GM19438 (cell line): ENCODE results near the gene ABCB6.
"Not testable (repeated sequence)": the region's sequence is repeated elsewhere in the genome, so short reads cannot be mapped to it uniquely, and the experiment has no call there.

Experiments used
- ATAC-seq: cut with Tn5 transposase; IDR thresholded peaks from one replicate; pipeline ENCODE4 v1.9.1; 2021; ENCODE audit warnings: low read depth; ENCODE audit not compliant: unreplicated experiment

The ABCB6 gene

DNA sequence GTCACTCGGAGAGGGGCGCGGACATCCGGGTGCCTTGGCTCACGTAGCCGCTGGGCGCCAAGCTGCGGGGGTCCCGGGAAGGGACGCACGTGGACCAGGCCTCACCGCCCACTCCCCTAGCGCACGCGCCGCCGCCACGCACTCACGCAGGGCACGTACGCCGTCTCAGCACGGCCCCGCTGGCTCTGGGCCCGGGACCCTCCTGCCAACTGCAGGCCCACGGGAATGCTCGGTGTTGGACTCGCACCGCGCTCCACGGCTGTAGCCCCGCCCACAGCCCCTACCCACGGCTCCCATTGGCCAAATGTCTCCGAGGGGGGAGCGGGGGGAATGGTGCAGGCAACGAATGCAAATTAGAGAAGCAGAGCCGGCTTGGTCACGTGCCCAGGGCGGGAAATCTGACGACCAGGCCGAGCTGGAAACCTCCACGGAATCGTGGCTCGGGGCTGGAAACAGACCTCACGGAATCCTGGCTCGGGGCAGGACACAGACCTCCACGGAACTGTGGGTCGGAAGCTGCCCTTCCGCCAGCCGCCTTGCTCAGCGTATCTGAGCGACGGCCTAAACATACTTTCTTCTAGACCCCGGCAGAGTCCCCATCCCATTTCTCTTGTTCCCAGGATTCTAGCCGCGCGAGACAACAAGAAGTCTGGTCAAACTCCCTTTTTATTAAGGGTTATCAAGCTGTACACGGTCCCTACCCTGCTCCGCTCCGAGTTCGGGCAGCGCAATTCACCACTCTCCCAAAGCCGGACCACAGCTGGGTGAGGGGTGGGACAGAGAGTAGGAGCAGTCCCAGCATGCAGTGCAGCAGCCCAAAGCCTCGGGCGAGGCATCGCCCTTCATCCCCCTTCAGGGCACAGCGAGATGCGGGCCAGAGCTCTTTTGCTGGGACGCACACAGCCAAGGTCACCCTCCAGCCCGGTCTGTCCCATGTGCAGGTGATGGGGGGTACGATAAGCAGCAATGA, at the start of gene ABCB6:
Gene ABCB6, minus strand, starts transcription at position 227 of the 970 bp plus-strand sequence. CDS start 285 bp downstream, outside the sequence.
- peak; percentile 83 for ATAC-seq

DNA sequence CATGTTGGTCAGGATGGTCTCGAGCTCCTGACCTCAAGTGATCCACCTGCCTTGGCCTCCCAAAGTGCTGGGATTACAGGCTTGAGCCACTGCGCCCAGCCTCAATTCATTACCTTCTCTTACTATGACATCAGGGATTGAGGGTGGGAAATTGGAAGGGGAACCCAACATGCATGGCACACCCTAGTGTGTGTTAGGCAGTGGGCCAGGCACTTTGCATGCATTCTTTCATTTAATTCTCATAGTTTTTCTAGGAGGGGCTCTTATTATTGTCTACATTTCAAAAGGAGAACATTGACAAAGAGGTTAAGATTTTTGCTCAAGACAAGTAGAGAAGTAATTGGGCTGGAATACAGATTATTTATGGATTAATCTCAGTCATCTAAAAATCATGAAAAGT, 49.5 kb upstream of the ABCB6 start:
- ATAC-seq = no peak

DNA sequence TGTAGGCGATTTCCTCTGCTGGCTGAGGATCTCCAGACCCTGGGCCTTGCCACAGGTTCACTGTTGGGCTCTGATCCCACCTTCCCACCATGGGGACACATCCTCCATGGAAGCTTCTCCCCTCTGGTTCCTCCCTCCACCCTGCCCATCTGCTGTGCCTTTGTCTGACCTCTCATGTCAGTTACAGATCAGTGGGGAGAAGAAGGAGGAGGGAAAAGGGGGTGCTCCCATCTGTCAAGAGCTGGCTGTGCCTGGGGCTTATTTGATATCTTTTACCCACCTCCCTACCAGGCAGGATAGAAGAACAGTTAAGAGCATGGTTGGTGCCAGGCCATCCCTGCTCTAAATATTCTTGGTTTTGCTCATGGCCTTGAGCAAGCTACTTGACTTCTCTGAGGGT, 48.1 kb upstream of the ABCB6 start:
- no peak for ATAC-seq

DNA sequence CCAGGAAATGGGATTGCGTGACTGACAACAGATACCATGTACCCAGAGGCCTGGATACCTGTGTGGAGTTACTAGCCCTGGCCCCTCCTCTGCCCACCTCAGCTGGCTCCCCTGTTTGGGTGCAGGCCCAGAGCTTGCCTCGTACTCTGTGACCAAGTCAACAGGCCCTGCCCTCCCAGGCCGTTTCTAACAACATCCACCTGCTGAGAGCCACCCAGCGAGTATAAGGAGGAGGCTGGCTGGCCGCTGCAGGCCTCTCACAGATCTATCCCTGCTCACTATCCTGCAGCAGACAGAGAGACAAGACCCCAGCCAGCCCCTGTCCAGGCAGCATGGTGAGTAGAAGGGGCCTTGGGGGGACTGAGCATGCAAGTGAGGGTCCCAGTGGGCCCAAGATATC, 47.5 kb upstream of the ABCB6 start:
- ATAC-seq = no peak

DNA sequence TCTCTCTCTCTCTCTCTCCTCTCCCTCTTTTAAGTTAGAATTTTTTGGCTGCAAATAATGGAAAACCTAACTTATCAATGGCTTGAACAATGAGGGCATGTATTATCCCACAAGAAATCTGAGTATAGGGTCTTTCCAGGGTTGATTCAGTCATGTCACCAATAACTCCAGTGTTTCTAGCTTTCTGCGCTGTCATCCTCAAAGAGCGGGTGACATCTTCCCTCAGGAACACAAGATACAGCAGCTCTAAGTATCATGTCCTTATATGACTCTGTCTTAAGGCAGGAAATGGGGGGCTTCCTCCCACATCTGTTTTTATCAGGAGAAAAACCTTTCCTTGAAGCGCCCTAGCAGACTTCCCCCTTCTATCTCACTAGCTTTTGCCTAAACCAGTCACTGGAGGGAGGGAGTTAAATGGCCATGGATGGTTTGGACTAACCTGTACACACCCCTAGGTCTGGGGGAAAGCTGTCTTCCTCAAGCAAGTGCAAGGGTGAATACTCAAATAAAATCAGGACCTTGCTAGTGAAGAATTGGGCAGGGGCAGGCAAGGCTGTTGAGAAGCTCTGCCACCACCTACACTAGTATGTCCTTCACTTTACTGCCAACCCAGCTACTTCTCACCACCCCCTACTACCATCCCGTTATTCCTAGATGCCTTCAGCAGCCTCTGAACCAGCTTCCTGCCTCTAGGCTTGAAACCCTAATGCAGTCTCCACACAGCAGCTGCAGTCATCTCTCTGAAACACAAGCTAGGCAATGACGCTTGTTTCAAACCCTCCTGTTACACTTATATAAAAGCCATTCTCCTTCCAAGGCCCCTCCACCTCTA, 42.5 kb upstream of the ABCB6 start:
- ATAC-seq = no peak

DNA sequence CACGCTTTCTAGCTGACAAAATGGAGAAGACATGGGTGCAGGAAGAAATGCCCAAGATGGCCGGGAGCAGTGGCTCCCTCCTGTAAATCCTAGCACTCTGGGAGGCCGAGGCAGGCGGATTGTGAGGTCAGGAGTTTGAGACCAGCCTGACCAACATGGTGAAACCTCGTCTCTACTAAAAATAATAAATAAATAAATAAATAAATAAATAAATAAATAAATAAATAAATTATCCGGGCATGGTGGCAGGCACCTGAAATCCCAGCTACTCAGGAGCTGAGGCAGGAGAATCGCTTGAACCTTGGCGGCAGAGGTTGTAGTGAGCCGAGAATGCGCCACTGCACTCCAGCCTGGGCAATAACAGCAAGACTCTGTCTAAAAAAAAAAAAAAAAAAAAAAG, 40.2 kb upstream of the ABCB6 start:
- ATAC-seq = not testable (repeated sequence)

DNA sequence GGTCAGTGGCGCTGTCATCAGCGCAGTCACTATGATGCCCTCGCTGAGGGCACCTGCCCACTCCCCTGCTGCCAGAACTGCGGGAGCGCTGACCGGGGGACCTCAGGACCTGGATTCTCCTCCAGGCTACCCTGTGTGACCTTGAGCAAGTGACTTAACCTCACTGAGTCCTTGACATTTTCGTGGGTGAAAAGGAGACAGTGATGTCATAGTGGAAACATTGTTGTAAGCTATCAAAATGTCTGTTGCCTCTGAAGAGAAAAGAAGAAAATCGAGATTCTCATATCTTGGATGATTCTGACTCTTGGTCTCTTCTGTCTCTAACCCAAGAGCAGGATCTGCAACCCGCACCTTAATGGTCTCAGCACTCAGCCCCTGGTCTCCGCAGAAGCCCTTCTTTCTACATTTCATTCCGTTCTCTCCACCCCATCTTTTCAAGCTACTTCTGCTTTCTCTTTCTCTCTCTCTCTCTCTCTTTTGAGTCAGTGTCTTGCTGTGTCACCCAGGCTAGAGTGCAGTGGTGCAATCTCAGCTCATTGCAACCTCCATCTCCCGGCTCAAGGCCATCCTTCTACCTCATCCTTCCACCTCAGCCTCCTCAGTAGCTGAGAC, 35.9 kb upstream of the ABCB6 start:
- ATAC-seq = peak; percentile 28

DNA sequence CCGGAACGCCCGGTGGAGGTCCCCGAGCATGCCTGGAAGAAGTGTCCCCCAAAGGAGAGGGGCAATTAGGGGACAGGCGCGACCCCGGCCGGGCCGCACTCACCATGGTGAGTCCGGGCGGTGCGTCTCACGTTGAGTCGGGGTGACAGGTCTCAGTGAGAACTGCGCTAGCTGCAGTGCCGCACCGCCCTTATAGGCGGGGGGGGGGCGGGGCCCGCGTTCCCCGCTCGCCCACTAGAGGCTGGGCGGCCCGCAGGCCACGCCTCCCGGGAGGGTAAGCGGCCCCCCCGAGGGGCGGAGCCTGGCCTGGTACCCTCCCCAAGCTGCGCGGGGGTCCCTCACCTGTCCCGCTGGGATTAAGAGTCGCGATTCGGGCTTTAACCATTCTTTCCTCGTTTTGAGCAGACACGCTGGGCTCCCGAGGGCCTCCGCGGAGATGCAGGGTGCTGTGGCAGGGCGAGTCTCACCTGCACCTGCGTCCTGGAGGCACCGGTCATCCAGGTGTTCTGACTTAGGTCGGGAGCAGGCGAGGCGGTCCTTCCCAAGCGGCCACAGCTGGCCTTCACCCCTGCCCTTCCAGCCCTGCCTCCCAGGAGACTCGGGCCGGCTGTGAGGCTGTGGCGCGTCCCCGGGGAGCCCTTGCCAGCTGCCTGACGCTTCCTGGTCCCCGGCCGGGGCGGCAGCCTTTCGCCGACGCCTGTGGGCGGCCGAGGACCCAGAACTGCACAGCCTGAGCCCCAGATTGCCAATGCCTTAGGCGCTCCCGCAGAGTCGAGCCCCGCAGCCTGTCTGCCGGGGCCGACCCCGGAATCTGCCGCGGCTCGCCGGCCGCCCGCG, 35.2 kb upstream of the ABCB6 start, which contains the start of gene TUBA4A:
Gene TUBA4A, minus strand, starts transcription at position 166 of the 837 bp plus-strand sequence. Its CDS starts 60 bp downstream, at position 106.
- peak; percentile 36 for ATAC-seq

DNA sequence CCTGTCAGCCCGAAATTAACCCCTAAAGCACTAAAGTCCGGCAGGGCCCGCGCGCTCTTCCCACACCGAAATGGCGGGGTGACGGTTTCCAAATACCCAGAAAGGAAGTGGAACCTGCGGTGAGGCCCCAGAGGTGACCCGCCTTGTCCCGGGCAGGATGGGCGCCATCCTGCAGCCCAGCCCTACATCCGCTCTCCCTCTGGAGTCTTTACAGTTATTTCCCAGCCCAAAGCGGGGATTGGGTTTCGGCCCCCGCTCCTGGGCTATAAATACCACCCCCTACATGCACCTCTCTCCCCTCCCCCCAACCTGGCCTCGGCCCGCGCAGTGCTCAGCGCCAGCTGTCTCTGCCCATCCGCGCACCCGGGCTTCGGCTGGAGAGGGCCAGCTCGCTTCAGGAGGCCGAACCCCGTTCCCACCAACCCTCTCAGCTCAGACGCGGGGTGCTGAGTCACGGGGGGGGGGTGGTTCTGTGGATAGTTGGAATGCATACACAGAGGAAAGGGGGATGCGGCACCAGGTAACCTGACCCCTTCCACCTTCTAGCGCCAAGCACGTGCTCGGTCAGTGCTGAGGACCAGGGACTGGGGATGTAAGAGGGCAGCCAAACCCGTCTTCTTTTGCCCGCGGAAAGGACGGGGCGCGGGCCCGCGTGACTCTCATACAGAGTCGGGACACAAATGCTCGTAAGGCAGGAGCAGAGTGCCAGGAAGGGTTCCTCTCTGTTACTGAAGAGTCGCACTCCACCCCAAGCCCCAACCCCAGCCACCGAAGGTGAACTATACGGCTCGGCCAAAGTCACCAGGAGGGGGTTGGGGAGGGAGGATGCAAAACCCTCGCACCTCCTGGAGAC, 34.4 kb upstream of the ABCB6 start, which contains the start of gene TUBA4B:
Gene TUBA4B, plus strand, starts transcription at position 344 of the 853 bp plus-strand sequence. Its CDS starts 165 bp downstream, at position 509.
- peak; percentile 14 for ATAC-seq

DNA sequence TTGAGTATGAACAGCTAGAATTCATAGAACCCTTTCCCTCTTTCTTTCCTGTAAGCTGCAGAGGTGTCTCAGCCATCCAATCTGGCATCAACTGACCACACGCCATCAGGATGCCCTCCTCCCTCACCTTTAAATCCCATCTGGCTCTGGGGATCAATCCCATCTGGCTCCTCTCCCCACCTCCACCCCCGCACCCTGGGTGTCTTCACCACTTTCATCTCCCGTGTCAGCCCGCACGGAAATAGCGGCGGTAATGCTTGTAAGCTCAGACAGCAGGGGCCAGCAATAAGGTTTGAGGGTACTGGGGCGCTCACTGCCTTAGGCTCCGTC, 33.8 kb upstream of the ABCB6 start:
- no peak for ATAC-seq

DNA sequence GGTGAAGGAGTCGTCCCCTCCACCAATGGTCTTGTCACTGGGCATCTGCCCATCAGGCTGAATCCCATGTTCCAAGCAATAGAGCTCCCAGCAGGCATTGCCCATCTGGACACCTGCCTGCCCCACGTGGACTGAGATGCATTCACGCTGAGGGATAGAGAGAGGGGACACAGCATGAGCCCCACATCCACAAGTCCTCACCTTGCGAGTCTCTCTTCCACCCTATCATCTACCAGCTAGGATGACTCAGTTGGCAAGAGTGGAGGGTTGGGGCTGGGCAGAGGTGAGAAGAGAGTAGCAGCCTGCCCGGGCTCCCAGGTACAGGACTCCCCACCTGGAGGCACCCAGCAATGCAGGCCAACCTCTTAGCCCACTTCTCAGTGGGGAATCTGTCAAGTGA, 33.3 kb upstream of the ABCB6 start:
- no peak for ATAC-seq

DNA sequence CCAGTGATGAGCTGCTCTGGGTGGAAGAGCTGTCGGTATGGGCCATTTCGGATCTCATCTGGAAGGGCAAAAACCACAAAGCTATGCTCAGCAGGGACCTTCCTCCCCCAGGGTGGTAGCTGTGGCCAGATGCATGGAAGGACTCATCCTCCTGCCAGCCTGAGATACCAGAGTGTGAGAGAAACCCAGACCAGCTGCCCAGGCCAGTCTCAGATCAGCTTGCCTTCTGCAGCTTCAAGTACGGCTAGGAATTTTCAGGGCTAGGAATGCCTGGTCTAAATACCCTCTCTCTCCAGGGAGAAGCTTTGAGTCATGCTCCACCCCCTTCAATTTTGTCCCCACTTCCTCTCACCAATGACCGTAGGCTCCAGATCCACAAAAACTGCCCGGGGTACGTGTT, 32.9 kb upstream of the ABCB6 start:
- no peak for ATAC-seq

DNA sequence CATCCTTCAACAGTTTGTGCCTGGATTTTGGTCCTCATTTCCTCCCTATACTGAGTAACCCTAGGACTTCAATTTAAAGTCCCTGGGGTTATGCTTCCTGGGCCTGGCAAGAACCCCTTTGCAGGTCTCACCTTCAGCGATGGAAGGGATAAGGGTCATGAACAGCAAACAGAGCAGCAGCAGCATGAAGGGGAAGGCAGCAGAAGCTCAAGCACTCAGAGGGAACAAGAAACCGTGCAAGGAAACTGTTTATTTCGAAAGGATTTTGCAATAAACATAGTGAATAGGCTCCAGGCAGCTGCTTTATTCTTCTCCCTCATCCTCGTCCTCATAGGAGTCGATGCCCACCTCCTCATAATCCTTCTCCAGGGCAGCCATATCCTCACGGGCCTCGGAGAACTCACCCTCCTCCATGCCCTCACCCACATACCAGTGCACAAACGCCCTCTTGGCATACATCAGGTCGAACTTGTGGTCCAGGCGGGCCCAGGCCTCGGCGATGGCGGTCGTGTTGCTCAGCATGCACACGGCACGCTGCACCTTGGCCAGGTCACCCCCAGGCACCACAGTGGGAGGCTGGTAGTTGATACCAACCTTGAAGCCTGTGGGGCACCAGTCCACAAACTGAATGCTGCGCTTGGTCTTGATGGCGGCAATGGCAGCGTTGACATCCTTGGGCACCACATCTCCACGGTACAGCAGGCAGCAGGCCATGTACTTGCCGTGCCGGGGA, 31.5 kb upstream of the ABCB6 start:
- ATAC-seq = no peak

DNA sequence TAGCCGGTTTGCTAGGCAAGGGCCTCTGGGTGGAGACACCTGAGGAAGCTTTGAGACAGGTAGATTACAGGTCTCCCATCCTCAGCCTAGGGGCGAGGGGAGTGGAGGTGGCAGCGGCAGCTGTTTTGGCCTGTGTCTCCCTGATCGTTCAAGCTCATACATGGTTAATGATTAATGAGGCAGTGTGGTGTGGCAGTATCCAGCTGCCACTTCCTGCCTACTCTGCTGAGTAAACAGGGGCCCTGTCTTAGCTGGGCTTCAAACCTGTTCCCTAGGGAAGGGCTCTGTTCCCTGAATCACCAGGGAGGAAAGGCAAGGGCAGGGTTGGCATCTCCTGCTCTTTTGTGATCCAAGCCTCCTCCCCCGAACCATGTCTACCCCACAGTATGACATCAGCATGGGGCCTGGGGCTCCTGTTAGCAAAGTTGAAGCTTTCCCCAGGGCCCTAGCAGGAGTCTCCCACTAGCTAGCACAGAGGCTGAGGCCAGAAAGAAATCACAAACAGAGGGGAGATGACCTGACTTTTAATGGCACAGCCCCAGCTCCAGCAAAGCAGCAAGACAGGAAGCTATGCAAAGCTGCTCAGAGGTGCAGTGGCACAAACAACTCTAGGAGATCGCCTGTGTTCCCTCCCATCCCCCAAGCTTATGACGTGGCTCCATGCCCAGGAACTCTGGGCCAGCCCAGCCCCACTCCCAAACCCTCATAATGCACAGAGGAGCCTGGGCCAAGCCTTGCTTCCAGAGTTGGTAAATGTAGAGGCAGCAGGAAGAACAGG, 30.6 kb upstream of the ABCB6 start:
- ATAC-seq = peak; percentile 49

DNA sequence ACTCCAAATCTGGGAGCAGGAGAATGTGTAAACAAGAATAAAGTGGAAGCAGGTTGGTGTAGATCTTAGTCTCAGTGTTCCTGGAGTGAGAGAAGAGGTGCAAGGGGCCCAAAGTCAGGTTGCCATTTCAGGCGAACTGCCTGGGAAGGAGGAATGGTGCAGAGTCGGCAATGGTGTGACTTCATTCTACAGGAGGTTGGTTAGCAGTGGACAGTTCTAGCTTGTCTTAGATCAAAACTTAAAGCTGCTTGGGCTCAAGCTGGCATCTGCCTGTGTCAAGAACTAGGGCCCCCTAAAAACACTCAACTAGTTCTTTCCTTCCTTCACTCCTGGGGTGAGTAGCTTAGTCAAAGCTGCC, 30.1 kb upstream of the ABCB6 start:
- no peak for ATAC-seq

DNA sequence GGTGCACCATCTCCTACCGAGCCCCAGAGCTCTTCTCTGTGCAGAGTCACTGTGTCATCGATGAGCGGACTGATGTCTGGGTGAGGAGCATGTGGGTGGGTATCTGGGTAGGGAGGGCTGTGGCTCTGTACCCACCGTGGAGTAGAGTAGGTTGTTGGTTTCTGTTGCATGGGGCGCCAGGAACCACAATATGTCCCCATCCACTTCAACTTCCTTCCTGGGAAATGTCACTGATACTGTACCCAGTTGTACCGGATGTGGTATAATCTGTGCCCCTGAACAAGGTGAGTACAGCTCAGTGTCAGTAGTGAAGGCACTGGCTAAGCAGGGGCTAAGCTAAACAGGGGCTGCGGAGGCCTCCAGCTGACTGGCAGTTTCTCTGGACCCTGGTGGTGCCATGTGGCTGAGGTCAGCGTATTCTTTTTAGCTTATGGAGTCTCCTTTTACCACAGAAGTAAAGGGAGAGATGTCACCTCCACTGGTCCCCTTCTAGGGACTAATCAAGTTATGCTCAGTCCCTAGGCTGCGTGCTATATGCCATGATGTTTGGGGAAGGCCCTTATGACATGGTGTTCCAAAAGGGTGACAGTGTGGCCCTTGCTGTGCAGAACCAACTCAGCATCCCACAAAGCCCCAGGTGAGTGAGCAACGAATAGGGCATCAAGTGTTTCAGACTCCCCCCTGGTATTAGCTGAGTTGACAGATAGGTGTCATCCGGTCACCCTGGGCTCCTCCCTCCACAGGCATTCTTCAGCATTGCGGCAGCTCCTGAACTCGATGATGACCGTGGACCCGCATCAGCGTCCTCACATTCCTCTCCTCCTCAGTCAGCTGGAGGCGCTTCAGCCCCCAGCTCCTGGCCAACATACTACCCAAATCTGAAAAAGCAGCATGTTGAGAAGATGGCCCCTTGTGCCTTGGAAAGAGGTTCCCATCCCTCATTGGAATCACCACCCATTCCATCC, 29.2 kb upstream of the ABCB6 start:
- no peak for ATAC-seq

DNA sequence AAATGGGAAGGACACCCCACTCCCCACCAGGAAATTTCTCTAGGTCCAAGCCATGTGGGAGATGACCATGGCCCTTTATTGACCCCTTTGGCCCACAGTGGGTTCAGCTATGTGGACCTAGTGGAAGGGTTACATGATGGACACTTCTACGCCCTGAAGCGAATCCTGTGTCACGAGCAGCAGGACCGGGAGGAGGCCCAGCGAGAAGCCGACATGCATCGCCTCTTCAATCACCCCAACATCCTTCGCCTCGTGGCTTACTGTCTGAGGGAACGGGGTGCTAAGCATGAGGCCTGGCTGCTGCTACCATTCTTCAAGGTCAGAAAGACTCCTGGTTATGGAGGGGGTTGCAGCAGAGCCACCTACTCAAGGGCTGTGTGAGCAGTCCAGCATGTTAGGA, 27.8 kb upstream of the ABCB6 start:
- ATAC-seq = no peak
